ENCODE results near the gene USP32. TPM values are rescaled to one million over a fixed set of nuclear protein-coding genes. Genes with fewer than 3 reads are reported as not detected.
A peak's percentile ranks its signal among the peaks of the same experiment; 100 is the strongest.
"Not testable (repeated sequence)": the region's sequence is repeated elsewhere in the genome, so short reads cannot be mapped to it uniquely, and the experiment has no call there.

The USP32 gene
- polyA plus RNA-seq, 5 donors: 28.0 to 41.0 (median 34.7) TPM

DNA sequence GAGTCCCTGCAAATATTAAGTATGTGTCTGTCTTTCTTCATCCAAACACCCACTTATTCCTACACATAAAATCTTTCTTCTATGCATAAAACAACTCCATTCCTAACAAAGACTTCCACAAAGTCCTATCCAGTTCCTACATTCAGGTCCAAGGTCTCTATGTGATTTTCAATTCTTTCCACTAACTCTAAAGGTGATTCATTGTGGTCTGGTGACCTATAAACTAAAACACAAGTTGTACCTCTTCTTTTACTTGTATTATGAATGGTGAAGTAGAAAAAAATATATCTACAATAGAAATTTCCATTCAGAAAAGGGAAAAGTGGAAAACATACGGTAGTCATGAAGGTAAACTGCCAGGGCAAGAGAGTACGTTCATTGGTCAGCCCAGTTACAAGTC lies 56.6 kb downstream of the USP32 start:
- no peak for DNase-seq

DNA sequence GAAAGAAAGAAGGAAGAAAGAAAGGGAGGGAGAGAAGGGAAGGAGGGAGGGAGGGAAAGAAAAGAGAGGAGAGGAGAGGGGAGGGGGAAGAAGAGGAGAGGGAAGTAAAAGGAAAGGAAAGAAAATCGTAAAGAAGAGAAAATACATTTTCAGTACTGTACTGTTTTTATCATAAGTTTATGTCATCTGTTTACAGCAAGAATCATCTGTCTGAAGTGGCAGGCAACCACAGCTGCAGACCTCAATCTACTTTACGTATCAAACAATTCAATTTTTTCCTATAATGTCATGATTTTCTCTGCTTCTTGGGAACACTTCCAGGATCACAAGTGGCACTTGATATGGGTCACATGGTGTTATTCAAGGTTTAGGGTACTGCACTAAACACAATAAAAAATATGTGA lies 58.3 kb downstream of the USP32 start:
- peak; percentile 25 to 30 for DNase-seq

DNA sequence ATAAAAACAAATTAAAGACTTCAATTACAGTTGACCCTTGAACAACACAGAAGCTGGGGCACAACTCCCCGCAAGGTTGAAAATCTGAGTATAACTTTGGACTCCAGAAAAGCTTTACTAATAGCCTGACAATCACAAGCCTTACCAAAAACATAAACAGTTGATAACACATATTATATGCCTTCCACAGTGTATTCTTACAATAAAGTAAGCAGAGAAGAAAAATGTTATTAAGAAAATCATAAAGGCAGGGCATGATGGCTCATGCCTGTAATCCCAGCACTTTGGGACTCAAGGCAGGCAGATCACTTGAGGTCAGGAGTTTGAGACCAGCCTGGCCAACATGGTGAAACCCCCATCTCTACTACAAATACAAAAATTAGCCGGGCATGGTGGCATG lies 58.9 kb downstream of the USP32 start:
- DNase-seq: not testable (repeated sequence)

DNA sequence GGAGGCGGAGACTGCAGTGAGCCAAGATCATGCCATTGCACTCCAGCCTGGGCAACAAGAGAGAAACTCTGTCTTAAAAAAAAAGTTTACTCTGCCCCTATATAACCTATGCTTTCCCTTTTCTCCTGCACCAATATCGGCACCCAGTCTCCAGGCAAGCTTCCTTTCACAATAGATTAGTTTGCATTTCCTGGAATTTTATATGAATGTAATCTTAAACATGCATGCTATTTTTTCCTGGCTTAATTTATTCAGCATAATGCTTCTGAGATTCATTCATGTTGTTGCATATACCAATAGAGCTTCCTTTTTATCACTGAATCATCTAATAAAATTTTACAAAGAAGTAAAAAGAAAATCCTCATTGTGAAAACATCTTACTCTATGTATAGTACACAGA lies 59.4 kb downstream of the USP32 start:
- no peak for DNase-seq

DNA sequence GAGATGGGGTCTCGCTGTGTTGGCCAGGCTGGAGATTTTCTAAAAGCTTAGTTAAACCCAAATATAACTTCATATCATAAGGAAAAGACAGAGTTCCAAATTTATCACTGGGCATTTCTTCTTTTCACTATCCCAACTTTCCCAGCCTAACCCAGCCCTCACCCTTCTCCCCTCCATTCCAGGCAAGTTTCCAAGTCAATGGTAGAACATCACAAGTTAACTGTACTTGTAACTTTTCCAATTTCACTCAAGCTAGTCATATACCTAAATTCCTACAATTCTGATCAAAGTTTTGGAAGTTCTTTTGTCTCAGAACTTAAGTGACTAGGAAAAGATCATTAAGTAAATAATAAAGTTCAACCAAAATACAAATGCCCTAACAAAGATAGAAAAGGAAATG lies 61.2 kb downstream of the USP32 start:
- no peak for DNase-seq

DNA sequence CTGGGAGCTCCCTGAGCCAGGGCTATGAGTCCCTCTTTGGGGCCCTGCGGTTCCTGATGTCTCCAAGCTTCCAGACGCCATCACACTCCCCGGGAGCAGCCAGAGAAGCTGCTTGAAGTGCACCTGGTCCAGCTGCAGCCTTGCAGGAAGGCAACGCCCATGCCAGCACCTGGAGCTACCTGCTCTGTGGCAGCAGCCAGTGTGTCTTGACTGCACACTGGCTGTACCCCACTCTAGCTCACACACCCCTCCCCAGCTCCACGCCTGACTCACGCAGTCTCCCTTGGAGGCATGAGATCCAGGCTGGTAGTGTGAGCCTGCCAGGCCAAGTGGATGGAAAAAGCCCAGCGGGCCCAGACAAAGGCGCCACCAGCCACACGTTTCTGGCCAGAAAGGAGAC lies 63.3 kb downstream of the USP32 start:
- no peak for DNase-seq

DNA sequence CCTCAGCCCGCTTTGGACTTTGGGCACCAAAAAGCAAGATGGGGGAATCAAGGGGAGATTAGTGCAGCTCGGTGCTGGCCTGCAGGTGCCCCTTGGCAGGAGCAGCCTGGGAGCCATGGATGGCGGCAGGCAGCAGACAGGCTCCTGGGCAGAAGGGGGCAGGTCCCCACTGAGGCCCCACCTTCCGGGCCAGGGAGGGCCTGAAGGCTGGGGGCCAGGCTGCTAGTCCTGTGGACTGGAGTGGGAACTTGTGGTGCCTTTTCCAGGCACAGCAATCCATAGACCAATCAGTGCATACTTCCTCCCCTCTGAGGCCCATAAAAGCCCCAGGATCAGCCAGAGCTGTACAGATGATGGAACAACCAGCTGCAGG lies 64.0 kb downstream of the USP32 start:
- no peak for DNase-seq

DNA sequence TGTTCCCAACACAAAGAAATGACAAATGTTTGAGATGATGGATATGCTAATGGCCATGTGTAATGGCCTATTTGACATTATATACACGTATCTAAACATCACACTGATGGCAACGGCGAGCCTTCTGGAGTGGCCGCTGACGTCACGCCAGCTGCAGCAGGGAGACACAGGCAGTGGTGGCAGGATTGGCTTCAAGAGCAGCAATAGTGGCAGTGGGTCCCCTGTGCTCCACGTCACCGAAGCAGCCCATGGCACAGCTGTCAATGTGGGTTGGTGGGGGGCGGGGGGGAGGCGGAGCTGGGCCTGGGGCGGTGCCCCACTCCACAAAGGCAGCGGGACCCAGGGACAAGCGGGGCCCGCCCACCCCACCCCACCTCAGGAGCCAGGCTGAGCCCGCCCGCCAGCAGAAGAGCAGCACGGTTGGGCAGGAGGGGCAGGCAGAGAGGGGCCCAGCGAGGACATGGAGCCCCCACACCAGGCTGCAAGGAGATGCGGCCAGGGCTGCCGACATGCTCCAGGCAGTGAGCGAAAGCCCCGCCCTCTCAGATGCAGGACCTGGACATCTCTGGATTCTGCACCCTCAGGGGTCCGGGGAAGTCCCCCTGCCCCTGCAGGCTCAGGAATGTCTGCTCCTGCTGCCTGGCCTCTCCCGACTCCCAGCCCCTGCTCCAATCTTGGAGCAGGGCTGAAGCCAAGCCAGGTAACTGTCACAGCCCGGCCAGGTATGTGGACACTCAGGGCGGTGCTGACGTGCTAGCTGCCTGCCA lies 64.6 kb downstream of the USP32 start:
- DNase-seq: no peak

DNA sequence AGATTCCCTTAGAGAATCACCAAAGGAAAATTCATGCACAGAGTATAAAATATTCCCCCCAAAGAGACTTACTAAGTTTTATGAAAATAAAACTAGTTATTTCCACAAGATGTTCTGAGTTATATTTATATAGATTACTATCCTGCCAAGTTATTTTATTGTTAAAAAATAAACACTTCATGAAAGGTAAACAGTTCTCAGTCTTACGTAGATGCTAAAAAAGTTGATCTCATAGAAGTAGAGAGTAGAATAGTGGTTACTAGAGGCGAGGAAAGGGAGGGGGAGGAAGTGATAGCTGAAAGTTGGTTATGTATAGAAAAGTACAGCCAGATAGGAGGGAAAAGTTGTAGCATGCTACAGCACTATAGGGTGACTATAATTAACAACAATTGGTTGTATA lies 65.2 kb downstream of the USP32 start:
- DNase-seq: no peak

DNA sequence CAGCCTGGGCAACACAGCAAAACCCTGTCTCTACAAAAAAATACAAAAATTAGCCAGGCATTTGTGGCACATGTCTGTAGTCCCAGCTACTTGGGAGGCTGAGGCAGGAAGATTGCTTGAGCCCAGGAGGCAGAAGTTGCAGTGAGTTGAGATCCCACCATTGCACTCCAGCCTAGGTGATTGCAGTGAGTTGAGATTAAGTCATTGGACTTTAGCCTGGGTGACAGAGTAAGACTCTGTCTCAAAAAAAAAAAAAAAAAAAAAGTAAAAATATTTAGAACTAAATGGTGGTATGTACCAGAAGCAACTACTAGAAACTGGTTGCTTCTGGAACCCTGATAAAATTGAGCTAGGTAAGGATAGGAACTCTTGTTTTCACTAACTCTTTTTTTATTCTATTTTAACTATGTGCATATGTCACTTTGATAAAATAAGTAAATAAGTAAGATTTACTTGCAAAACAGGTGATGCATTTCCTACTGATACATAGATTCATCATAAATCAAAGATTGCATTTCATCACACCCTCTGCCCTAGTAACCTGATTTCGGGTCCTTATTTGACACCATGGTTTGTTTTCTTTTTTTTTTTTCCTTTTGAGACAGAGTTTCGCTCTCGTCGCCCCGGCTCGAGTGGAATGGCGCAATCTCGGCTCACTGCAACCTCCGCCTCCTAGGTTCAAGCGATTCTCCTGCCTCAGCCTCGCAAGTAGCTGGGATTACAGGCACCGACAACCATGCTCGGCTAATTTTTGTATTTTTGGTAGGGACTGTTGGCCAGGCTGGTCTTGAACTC lies 66.0 kb downstream of the USP32 start:
- no peak for DNase-seq

DNA sequence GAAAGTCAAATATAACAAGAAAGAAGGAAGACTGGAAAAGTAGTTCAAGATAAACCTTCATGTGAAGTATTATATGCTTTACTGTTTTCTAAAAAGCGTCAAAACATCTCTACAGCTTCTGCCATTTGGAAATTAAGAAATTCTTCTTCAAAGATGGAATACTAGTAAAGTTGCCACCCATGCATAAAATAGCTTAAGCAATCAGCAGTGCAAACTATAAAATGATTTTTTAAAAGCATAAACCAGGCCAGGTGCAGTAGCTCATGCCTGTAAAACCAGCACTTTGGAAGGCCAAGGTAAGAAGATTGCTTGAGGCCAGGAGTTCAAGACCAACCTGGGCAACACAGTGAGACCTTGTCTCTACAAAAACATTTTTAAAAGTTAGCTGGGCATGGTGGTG lies 68.2 kb downstream of the USP32 start:
- no peak for DNase-seq

DNA sequence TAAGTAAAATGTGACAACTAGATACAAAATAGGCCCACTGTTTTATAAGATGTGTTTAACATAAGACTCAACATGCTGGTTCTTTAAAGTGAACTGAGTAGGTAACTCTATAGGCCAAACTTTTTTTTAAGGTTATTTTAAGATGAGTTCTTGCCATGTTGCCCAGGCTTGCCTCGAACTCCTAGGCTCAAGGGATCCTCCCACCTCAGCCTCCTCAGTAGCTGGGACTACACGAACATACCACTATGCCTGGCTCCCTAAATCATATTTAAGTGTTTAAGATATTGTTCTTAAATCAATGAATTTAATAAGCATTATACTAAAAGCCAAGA lies 69.9 kb downstream of the USP32 start:
- no peak for DNase-seq

DNA sequence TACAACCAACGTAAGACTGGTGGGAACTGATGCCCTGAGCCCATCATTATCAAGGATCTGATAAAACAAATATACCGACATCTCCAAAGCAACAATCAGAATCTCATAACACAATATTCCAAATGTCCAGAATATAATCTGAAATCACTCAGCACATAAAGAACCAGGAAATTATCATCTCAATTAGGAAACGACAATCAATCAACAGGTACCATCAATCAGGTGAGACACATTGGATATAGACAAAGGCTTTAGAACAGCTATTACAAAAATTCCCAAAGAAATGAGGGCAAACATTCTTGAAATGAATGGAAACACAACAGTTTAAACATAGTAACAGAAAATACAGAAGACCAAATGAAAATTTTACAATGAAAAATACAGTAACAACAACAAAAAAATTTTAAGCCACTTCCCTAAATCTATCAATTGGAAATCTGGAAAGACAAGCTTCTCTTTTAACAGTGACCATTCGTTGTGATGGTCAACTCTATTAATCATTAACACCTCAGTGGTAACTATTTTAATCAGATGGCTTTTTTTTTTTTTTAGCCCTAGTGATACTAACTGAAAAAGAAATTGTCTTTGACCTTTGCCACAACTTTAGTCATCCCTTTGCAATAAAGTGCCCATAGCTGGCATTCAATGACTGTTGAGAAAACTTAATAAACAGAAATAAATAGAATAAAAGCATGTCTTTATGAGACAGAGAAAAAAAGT lies 70.4 kb downstream of the USP32 start:
- no peak for DNase-seq

DNA sequence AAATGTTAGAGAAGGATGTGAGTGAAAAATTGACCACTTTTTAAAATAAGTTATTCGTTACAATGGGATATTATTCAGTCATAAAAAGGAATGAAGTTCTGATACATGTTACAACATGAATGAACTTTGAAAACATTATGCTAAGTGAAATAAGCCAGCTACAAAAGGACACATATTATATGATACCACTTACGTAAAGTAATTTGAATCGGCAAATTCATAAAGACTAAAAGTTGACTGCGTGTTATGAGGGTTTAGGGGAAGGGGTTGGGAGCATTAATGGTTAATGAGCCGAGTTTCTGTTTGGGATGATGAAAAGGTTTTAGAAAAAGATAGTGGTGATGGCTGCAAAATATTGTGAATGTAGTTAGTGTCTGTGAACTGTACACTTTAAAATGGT lies 73.1 kb downstream of the USP32 start:
- no peak for DNase-seq

DNA sequence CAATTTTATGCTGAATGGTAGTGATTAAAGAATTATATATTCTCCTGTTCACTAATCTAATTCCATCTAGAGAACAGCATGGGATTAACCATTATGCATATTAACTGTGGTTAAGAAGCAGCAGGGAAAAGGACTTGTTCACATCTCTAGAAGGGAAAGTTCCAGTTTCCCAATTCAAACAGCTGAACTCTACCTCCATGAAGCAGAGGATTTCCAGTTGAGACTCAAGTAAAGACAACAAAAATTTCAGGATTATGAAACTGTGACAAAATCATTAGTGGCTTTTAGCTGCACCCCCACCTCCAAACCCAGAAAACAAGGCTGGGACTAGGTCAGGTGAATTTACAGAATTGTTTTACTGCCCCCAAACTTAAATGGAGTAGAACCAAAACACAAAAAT lies 73.6 kb downstream of the USP32 start:
- DNase-seq: no peak

DNA sequence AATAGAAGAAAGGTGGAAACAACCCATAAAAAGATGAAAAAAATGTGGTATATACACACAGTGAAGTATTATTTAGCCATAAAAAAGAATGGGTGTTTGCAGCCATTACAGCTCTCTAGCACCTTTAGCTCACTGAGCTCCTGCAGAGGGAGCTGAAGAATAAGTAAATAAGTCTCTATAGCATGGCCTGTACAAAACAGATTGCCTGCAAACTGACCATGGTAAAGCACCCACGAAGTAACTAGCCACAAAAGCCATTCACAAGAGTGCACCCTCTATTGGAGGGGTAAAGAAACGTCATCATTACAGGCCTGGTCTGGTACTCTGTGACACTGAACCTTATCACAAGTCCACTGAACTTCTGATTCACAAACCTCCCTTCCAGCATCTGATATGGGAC lies 76.3 kb downstream of the USP32 start:
- DNase-seq: no peak

DNA sequence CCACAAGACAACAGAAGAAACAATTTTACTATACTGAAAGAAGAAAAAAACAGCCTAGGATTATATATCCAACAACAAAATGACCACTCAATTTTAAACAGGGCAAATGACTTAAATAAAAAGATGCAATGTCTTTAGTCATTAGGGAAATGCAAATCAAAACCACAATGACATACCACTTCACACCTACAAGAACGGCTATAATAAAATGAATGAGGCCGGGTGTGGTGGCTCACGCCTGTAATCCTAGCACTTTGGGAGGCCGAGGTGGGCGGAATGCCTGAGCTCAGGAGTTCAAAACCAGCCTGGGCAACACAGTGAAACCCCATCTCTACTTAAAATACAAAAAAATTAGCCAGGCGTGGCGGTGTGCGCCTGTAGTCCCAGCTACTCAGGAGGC lies 77.0 kb downstream of the USP32 start:
- DNase-seq: not testable (repeated sequence)

DNA sequence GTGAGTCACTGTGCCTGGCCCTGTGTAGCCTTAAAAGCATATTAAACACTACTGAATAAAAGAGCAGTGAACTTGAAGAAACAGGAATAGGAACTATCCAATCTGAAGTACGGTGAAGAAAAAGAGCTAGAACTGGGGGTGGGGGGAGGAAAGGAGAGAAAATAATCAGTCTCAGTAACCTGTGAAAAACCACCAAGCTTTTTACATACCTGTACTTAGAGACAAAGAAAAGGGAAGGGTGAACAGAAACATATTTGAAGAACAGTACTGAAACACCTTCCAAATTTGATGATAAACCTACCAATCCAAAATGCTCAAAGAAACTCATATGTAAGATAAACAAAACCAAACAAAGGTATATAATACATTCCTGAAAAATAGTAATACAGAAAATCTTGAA lies 77.5 kb downstream of the USP32 start:
- DNase-seq: no peak

DNA sequence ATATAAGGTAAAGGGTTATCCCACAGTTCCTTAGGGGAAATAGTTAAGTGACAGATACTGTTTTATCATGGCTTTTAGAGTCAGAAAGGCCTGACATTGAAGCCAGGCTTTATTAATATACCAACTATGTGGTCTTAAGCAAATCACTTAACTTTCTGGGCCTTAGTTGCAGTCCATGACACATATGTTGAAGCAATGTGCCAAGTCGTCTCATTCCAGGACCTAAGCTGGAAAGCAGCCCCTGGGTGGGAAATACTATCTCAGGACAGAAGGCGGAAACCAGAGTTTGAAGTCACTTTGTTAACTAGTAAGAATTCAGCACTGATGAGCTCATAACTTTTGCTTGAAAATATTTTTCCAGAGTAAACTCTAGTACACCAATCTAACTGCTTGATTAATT lies 80.0 kb downstream of the USP32 start:
- DNase-seq: no peak

DNA sequence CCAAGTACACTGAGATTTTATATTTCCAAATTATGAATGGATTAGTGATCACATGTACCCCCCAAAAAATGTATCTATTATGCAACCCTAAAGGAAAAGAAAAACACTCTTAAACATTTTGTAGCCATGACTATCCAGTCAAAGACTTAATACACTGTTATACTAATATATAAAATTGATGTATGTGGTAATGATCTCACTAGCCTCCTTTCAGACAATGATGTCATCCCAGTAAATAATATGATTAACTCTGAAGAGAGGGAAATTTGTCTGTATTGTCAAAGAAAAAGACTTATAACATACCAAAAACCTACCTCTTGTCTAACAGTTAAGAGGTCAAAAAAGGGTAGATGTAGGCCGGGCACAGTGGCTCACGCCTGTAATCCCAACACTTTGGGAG lies 80.7 kb downstream of the USP32 start:
- no peak for DNase-seq

DNA sequence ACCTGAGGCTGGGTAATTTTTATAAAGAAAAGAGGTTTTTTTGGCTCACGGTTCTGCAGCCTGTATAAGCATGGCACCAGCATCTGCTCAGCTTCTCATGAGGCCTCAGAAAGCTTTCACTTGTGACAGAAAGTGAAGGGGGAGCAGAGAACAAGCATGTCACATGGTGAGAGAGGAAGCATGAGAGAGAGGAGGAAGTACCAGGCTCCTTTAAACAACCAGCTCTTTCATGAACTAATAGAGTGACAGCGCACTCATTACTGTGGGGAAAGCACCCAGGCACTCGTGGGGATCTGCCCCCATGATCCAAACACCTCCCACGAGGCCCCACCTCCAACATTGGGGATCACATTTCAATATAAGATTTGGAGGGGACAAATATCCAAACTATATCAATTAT lies 86.8 kb downstream of the USP32 start:
- DNase-seq: no peak

DNA sequence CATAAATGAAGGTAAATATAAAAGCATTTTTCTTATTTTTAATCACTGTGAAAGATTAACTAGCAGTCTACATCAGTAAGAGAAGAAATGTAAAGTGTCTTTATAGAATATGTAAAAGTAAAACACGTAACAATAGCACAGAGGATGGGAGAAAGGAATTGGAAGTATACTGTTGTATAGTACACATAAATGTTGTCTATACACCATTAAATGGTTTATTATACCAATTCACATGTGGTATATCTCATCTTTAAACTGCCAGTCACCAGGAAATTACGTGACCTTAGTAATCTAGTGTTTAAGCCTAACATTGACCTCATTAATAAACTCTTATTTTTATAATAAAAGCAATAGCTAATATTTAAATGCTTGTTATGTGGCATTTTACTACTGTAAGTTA lies 87.4 kb downstream of the USP32 start:
- no peak for DNase-seq
